Astrocyte (in vitro differentiated cells and primary cell): ENCODE results near the gene MIB2. TPM values are rescaled to one million over a fixed set of nuclear protein-coding genes. Genes with fewer than 3 reads are reported as not detected.
"Not testable (repeated sequence)": the region's sequence is repeated elsewhere in the genome, so short reads cannot be mapped to it uniquely, and the experiment has no call there.

Experiments used
- DNase-seq: peaks from one replicate; pipeline ENCODE4 v3.0.0-alpha.2; 2010; ENCODE audit warnings: low read depth
- FAIRE-seq: peaks from 2 replicates; lab custom pipeline; 2011; peaks lifted over from hg19 to GRCh38; lab: Jason Lieb, UNC
- H2AFZ ChIP-seq: 2 replicates; pipeline ENCODE4 v1.6.0; 2012; ENCODE audit warnings: low read depth, low read length, inconsistent platforms
- H3K27ac ChIP-seq: 2 replicates; pipeline ENCODE4 v1.5.1; 2011; ENCODE audit warnings: low read depth, low read length, inconsistent platforms
- H3K27me3 ChIP-seq: 2 replicates; pipeline ENCODE4 v1.6.0; 2011; ENCODE audit warnings: low read length, inconsistent platforms; ENCODE audit not compliant: insufficient read depth
- H3K36me3 ChIP-seq: 2 replicates; pipeline ENCODE4 v1.5.1; 2011; ENCODE audit warnings: low read length, inconsistent platforms; ENCODE audit not compliant: insufficient read depth
- H3K4me1 ChIP-seq: 2 replicates; pipeline ENCODE4 v1.5.1; 2011; ENCODE audit warnings: low read length, inconsistent platforms; ENCODE audit not compliant: insufficient read depth
- H3K4me2 ChIP-seq: 2 replicates; pipeline ENCODE4 v1.6.0; 2012; ENCODE audit warnings: low read length, inconsistent platforms
- H3K4me3 ChIP-seq: 2 replicates; pipeline ENCODE4 v1.5.1; 2011; ENCODE audit warnings: low read depth, mild to moderate bottlenecking, low read length, inconsistent platforms; ENCODE audit not compliant: insufficient read depth
- H3K79me2 ChIP-seq: 2 replicates; pipeline ENCODE4 v1.6.0; 2012; ENCODE audit warnings: mild to moderate bottlenecking, low read length, inconsistent platforms; ENCODE audit not compliant: insufficient read depth
- H3K9ac ChIP-seq: 2 replicates; pipeline ENCODE4 v1.6.0; 2012; ENCODE audit warnings: mild to moderate bottlenecking, low read length, inconsistent platforms
- H3K9me3 ChIP-seq: 2 replicates; pipeline ENCODE4 v1.5.1; 2012; ENCODE audit warnings: low read depth, mild to moderate bottlenecking, low read length, inconsistent platforms; ENCODE audit not compliant: insufficient read depth
- H4K20me1 ChIP-seq: 2 replicates; pipeline ENCODE4 v1.6.0; 2012; ENCODE audit warnings: low read length, inconsistent platforms; ENCODE audit not compliant: insufficient read depth
- H3K27ac Mint-ChIP-seq: one replicate; pipeline ENCODE4 v1.8.0; 2021; ENCODE audit warnings: mild to moderate bottlenecking, mixed read lengths; ENCODE audit not compliant: unreplicated experiment
- H3K27me3 Mint-ChIP-seq: one replicate; pipeline ENCODE4 v1.8.0; 2021; ENCODE audit warnings: low read depth, mixed read lengths; ENCODE audit not compliant: unreplicated experiment
- H3K36me3 Mint-ChIP-seq: one replicate; pipeline ENCODE4 v1.8.0; 2021; ENCODE audit warnings: low read depth, mixed read lengths; ENCODE audit not compliant: unreplicated experiment
- H3K4me1 Mint-ChIP-seq: one replicate; pipeline ENCODE4 v1.8.0; 2021; ENCODE audit warnings: low read depth, mixed read lengths; ENCODE audit not compliant: unreplicated experiment
- H3K4me3 Mint-ChIP-seq: one replicate; pipeline ENCODE4 v1.8.0; 2021; ENCODE audit warnings: mild to moderate bottlenecking, moderate library complexity, mixed read lengths; ENCODE audit not compliant: unreplicated experiment
- H3K9me3 Mint-ChIP-seq: one replicate; pipeline ENCODE4 v1.8.0; 2021; ENCODE audit warnings: mild to moderate bottlenecking, mixed read lengths; ENCODE audit not compliant: unreplicated experiment
- CTCF ChIP-seq: IDR thresholded peaks from 2 replicates; pipeline ENCODE4 v1.5.1; 2011; ENCODE audit warnings: low read depth, mild to moderate bottlenecking, inconsistent platforms, low read length, moderate library complexity; ENCODE audit not compliant: insufficient read depth
- EZH2 ChIP-seq: IDR thresholded peaks from 2 replicates; pipeline ENCODE4 v1.6.1; 2012; ENCODE audit warnings: mild to moderate bottlenecking, low read length, inconsistent platforms; ENCODE audit not compliant: insufficient read depth
- total RNA-seq: library from RNA; stranded (reverse); gene quantifications from 2 replicates; pipeline ENCODE4 v1.2.1, GENCODE V29; 2021

Gene MIB2
- total RNA-seq, 1 donor from 2014 or later, result 80.1 TPM

GRCh38 chr1:1662830-1663560 lies 47.7 kb downstream of the MIB2 start:
- H3K4me3 ChIP-seq, H3K4me2 ChIP-seq, DNase-seq, H3K9me3 Mint-ChIP-seq, H3K4me1 Mint-ChIP-seq, H3K36me3 ChIP-seq, H3K27ac ChIP-seq, H3K27me3 Mint-ChIP-seq, H3K4me1 ChIP-seq, H3K9ac ChIP-seq, FAIRE-seq, H3K9me3 ChIP-seq, H3K36me3 Mint-ChIP-seq, H3K27ac Mint-ChIP-seq, H3K27me3 ChIP-seq, H4K20me1 ChIP-seq, H2AFZ ChIP-seq, H3K79me2 ChIP-seq: not testable (repeated sequence)
- peak overlapping the region; percentile 62 for H3K4me3 Mint-ChIP-seq

- H3K27ac Mint-ChIP-seq, H3K27ac ChIP-seq, H3K27me3 Mint-ChIP-seq, DNase-seq, H3K4me3 ChIP-seq, H3K4me2 ChIP-seq, FAIRE-seq, H3K4me1 Mint-ChIP-seq, H2AFZ ChIP-seq, H3K36me3 ChIP-seq, H3K4me3 Mint-ChIP-seq, H3K9me3 ChIP-seq, H3K27me3 ChIP-seq, H3K9ac ChIP-seq, H3K9me3 Mint-ChIP-seq, H4K20me1 ChIP-seq, H3K79me2 ChIP-seq, H3K4me1 ChIP-seq, H3K36me3 Mint-ChIP-seq: not testable (repeated sequence)
Measured at GRCh38 chr1:1664318-1664717, 49.0 kb downstream of the MIB2 start.

- no peak overlapping the region for H3K27ac Mint-ChIP-seq
- no peak overlapping the region for H3K4me3 Mint-ChIP-seq
- no peak for TF ChIP-seq EZH2
- Histone ChIP-seq H4K20me1 (no peaks in the 10 kb centered on the region), H3K4me3 (no peak overlapping the region), H3K9me3 (no peaks in the 10 kb centered on the region), H2AFZ (no peak overlapping the region), H3K4me1 (no peaks in the 10 kb centered on the region), H3K27ac (no peak overlapping the region), H3K79me2 (no peaks in the 10 kb centered on the region), H3K36me3 (peaks cover 9% of the 10 kb centered on the region), H3K4me2 (no peak overlapping the region), H3K27me3 (no peaks in the 10 kb centered on the region), H3K9ac (no peak overlapping the region)
- H3K27me3 Mint-ChIP-seq, result no peaks in the 10 kb centered on the region
- H3K4me1 Mint-ChIP-seq, result no peaks in the 10 kb centered on the region
- DNase-seq, result no peak
- no peak for FAIRE-seq
- peaks cover 2% of the 10 kb centered on the region for H3K36me3 Mint-ChIP-seq
- no peaks in the 10 kb centered on the region for H3K9me3 Mint-ChIP-seq
Measured at GRCh38 chr1:1664941-1665814, 49.9 kb downstream of the MIB2 start.

GRCh38 chr1:1665815-1666251 lies 50.5 kb downstream of the MIB2 start:
- DNase-seq, result no peak
- no peaks in the 10 kb centered on the region for H3K79me2 ChIP-seq
- H3K9me3 ChIP-seq, result no peaks in the 10 kb centered on the region
- no peak for FAIRE-seq
- no peaks in the 10 kb centered on the region for H3K27me3 Mint-ChIP-seq
- no peak overlapping the region for H3K27ac Mint-ChIP-seq
- H3K36me3 ChIP-seq, result peaks cover 9% of the 10 kb centered on the region
- H3K4me3 ChIP-seq, result no peak overlapping the region
- no peaks in the 10 kb centered on the region for H3K27me3 ChIP-seq
- peaks cover 2% of the 10 kb centered on the region for H3K36me3 Mint-ChIP-seq
- H2AFZ ChIP-seq, result no peak overlapping the region
- no peak overlapping the region for H3K27ac ChIP-seq
- H3K4me2 ChIP-seq, result no peak overlapping the region
- H3K9me3 Mint-ChIP-seq, result no peaks in the 10 kb centered on the region
- TF ChIP-seq EZH2, result no peak
- no peak for TF ChIP-seq CTCF
- no peaks in the 10 kb centered on the region for H3K4me1 ChIP-seq
- no peak overlapping the region for H3K4me3 Mint-ChIP-seq
- no peaks in the 10 kb centered on the region for H3K4me1 Mint-ChIP-seq
- H4K20me1 ChIP-seq, result no peaks in the 10 kb centered on the region
- no peak overlapping the region for H3K9ac ChIP-seq
